Hepatocyte (in vitro differentiated cells): ENCODE measurements around the gene SLC12A1.

ENCODE experiments used
- CTCF ChIP-seq: fragments of 200-600 bp; sonication (generic); IDR thresholded peaks from 2 replicates; pipeline ENCODE4 v1.5.1; 2016; ENCODE audit warnings: antibody characterized with exemption, mild to moderate bottlenecking; ENCODE audit not compliant: poor library complexity
- EZH2 ChIP-seq: fragments of 200-600 bp; sonication (generic); IDR thresholded peaks from 2 replicates; pipeline ENCODE4 v1.6.1; 2016; ENCODE audit warnings: antibody characterized with exemption, mild to moderate bottlenecking, borderline replicate concordance
- EZH2phosphoT487 ChIP-seq: fragments of 200-600 bp; sonication (generic); IDR thresholded peaks from one replicate; pipeline ENCODE4 v1.6.1; 2018; ENCODE audit warnings: antibody characterized with exemption, mild to moderate bottlenecking, low read depth, moderate library complexity; ENCODE audit not compliant: unreplicated experiment, severe bottlenecking

GRCh38 chr15:48178648-48178931 lies 27.5 kb upstream of the SLC12A1 start:
- TF ChIP-seq EZH2 (no peak), CTCF (no peak), EZH2phosphoT487 (no peak)
